Endothelial cell of umbilical vein (primary cell): ENCODE measurements around the gene SRRM5. TPM values are rescaled to one million over a fixed set of nuclear protein-coding genes. Genes with fewer than 3 reads are reported as not detected.

Source experiments
- BruUV-seq: library from RNA; stranded (reverse); fragments of 400-500 nt; replicated peaks from 2 replicates; lab custom pipeline; 2021; lab: Mats Ljungman, UMichigan
- CTCF ChIA-PET: fragments of 300-600, 350-600 bp; sonication (Branson Sonifier 250); formaldehyde crosslinking; loops from one replicate; lab custom pipeline; 2021; ENCODE audit warnings: antibody characterized with exemption, inconsistent platforms; lab: Charles Lee
- POLR2A ChIA-PET: fragments of 300-600, 350-600 bp; sonication (Branson Sonifier 250); formaldehyde crosslinking; loops from one replicate; lab custom pipeline; 2021; ENCODE audit warnings: antibody characterized with exemption, inconsistent platforms; lab: Charles Lee
- DNase-seq: peaks from one replicate; pipeline ENCODE4 v3.0.0-alpha.2; 2011; ENCODE audit warnings: low read depth, low spot score
- FAIRE-seq: peaks from 2 replicates; lab custom pipeline; 2011; peaks lifted over from hg19 to GRCh38; lab: Jason Lieb, UNC
- H2AFZ ChIP-seq: 2 replicates; pipeline ENCODE4 v1.6.0; 2012; ENCODE audit warnings: low read depth, low read length, control low read depth, inconsistent platforms
- H3K27ac ChIP-seq: 2 replicates; pipeline ENCODE4 v1.5.1; 2011; ENCODE audit warnings: low read depth, mild to moderate bottlenecking, control low read depth, low read length, moderate library complexity; ENCODE audit not compliant: insufficient read depth
- H3K27me3 ChIP-seq, 2 experiments: 2 replicates each; pipeline versions ENCODE4 v1.6.0 to v1.6.1; 2011; ENCODE audit warnings: low read length in 2 of 2, mixed read lengths in 1 of 2; ENCODE audit not compliant: control insufficient read depth in 2 of 2, insufficient read depth in 2 of 2
- H3K36me3 ChIP-seq, 2 experiments: 2 replicates in 1 of 2; 3 replicates in 1 of 2; pipeline ENCODE4 v1.5.1; 2011; ENCODE audit warnings: low read length in 2 of 2, mild to moderate bottlenecking in 1 of 2, moderate library complexity in 1 of 2; ENCODE audit not compliant: control insufficient read depth in 2 of 2, insufficient read depth in 2 of 2; ENCODE audit errors: extremely low read depth in 1 of 2
- H3K4me1 ChIP-seq: 3 replicates; pipeline ENCODE4 v1.5.1; 2011; ENCODE audit warnings: mild to moderate bottlenecking, low read length; ENCODE audit not compliant: control insufficient read depth, insufficient read depth; ENCODE audit errors: extremely low read depth
- H3K4me2 ChIP-seq: 2 replicates; pipeline ENCODE4 v1.6.1; 2011; ENCODE audit warnings: low read length, control low read depth, mixed read lengths; ENCODE audit not compliant: insufficient read depth
- H3K4me3 ChIP-seq, 3 experiments: fragments of 200-600 bp in 1 of 3; sonication (generic), shearing (Covaris generic) in 1 of 3; replicated peaks in 1 of 3; 2 replicates each; pipeline ENCODE4 v1.5.1; 2011 to 2016; ENCODE audit warnings: control low read depth in 3 of 3, low read length in 3 of 3, mild to moderate bottlenecking in 2 of 3, inconsistent platforms in 1 of 3, low read depth in 1 of 3, moderate library complexity in 1 of 3; ENCODE audit not compliant: insufficient read depth in 1 of 3
- H3K79me2 ChIP-seq: 2 replicates; pipeline ENCODE4 v1.6.0; 2012; ENCODE audit warnings: low read length, inconsistent platforms; ENCODE audit not compliant: control insufficient read depth, insufficient read depth
- H3K9ac ChIP-seq: replicated peaks from 2 replicates; pipeline ENCODE3; 2011; ENCODE audit warnings: low read length, control low read depth; ENCODE audit not compliant: insufficient read depth; ENCODE audit errors: extremely low read depth
- H3K9me1 ChIP-seq: replicated peaks from 3 replicates; pipeline ENCODE4 v1.6.0; 2011; ENCODE audit warnings: mild to moderate bottlenecking, low read length; ENCODE audit not compliant: control insufficient read depth, insufficient read depth; ENCODE audit errors: extremely low read depth
- H3K9me3 ChIP-seq: replicated peaks from 2 replicates; pipeline ENCODE4 v1.5.1; 2012; ENCODE audit warnings: low read length, inconsistent platforms; ENCODE audit not compliant: control insufficient read depth, insufficient read depth
- H4K20me1 ChIP-seq: replicated peaks from 2 replicates; pipeline ENCODE3; 2011; ENCODE audit warnings: mild to moderate bottlenecking, low read length; ENCODE audit not compliant: control insufficient read depth, insufficient read depth; ENCODE audit errors: extremely low read depth
- CTCF ChIP-seq, 2 donors: IDR thresholded peaks; 1 replicate in 1 of 2; 2 replicates in 1 of 2; pipeline ENCODE4 v1.5.1; 2011; ENCODE audit warnings: low read length in 2 of 2, mild to moderate bottlenecking in 2 of 2, moderate library complexity in 2 of 2, control low read depth in 1 of 2, inconsistent platforms in 1 of 2, low read depth in 1 of 2; ENCODE audit not compliant: insufficient read depth in 1 of 2; ENCODE audit errors: extremely low read depth in 1 of 2
- EZH2 ChIP-seq: IDR thresholded peaks from 2 replicates; pipeline ENCODE4 v1.6.1; 2012; ENCODE audit warnings: borderline replicate concordance, low read depth, mild to moderate bottlenecking, moderate library complexity, low read length, inconsistent platforms; ENCODE audit not compliant: severe bottlenecking
- FOS ChIP-seq: IDR thresholded peaks from 2 replicates; pipeline ENCODE4 v1.6.1; 2011; ENCODE audit warnings: mild to moderate bottlenecking, low read length, moderate library complexity, borderline replicate concordance; ENCODE audit not compliant: insufficient read depth
- GATA2 ChIP-seq: IDR thresholded peaks from 2 replicates; pipeline ENCODE4 v1.7.0; 2011; ENCODE audit warnings: low read depth, mild to moderate bottlenecking, moderate library complexity, mixed read lengths, low read length; ENCODE audit not compliant: insufficient read length, insufficient read depth
- JUN ChIP-seq: IDR thresholded peaks from 2 replicates; pipeline ENCODE4 v1.6.1; 2011; ENCODE audit warnings: borderline replicate concordance, low read depth; ENCODE audit not compliant: insufficient read length, insufficient read depth
- MAX ChIP-seq: IDR thresholded peaks from 2 replicates; pipeline ENCODE4 v1.6.1; 2011; ENCODE audit not compliant: insufficient read depth, insufficient read length
- MYC ChIP-seq: IDR thresholded peaks from one replicate; pipeline ENCODE4 v1.6.1; 2011; ENCODE audit warnings: mild to moderate bottlenecking, low read depth, low read length
- POLR2A ChIP-seq: IDR thresholded peaks from 2 replicates; pipeline ENCODE4 v1.6.1; 2012; ENCODE audit warnings: low read depth, mild to moderate bottlenecking, control low read depth, low read length
- POLR2AphosphoS5 ChIP-seq: IDR thresholded peaks from 2 replicates; pipeline ENCODE4 v1.6.1; 2012; ENCODE audit warnings: low read depth, mild to moderate bottlenecking, control low read depth, low read length, moderate library complexity; ENCODE audit not compliant: insufficient read depth
- dilution Hi-C: fragments of 300-500 bp; cut with MboI; formaldehyde crosslinking; loops from one replicate; pipeline ENCODE4 v1.15.0; 2019; ENCODE audit warnings: low sequenced_read_pairs; ENCODE audit not compliant: extremely low pct_ligation_motif_present
- intact Hi-C: fragments of 100-400 bp; cut with micrococcal nuclease; formaldehyde crosslinking; loops from one replicate; pipeline ENCODE4 v1.10.0; 2022
- polyA plus RNA-seq, 4 experiments: library from polyadenylated mRNA; depleted of rRNA in 3 of 4; stranded (reverse) in 3 of 4; unstranded in 1 of 4; fragments of >200 nt; gene quantifications; 2 replicates each; pipeline versions ENCODE4 v1.2.1 to v1.2.3, GENCODE V29; 2011 to 2012; ENCODE audit warnings: missing spikeins in 1 of 4
- total RNA-seq: library from RNA; stranded (reverse); gene quantifications from 2 replicates; pipeline ENCODE4 v1.2.3, GENCODE V29; 2021

Gene SRRM5
- total and polyA plus RNA-seq, 2 donors (not counting 3 experiments of a cell fraction or from before 2014, with no cell fraction given), result 0.17 to 0.27 TPM

- FAIRE-seq (no peak), DNase-seq (no peak)
- H4K20me1 ChIP-seq, result no peaks in the 10 kb centered on the region
- H3K4me2 ChIP-seq, result no peak overlapping the region
- dilution Hi-C loops (no loop called here), intact Hi-C loops (no loop called here)
- H3K4me1 ChIP-seq, result peaks cover 7% of the 10 kb centered on the region
- no peaks in the 10 kb centered on the region for H3K79me2 ChIP-seq
- no peaks in the 10 kb centered on the region for H3K36me3 ChIP-seq
- no peak overlapping the region for H3K27ac ChIP-seq
- BruUV-seq, result no TSS peak
- H2AFZ ChIP-seq, result no peak overlapping the region
- ChIA-PET POLR2A (no interaction called here), CTCF (interaction anchor here (1.5 to 1.7 kb wide), 4 partner anchors 17 to 37 kb away, joined by 4 to 6 read pairs (median 5); partner anchors contain the start of genes IRGQ and ZNF576)
- H3K4me3 ChIP-seq, result no peak overlapping the region
- H3K9ac ChIP-seq, result no peak overlapping the region
- no peaks in the 10 kb centered on the region for H3K27me3 ChIP-seq
- H3K9me3 ChIP-seq, result no peaks in the 10 kb centered on the region
- no peaks in the 10 kb centered on the region for H3K9me1 ChIP-seq
- TF ChIP-seq FOS, result no peak
- no peak for TF ChIP-seq MAX
- TF ChIP-seq GATA2, result no peak
- no peak for TF ChIP-seq EZH2
- no peak for TF ChIP-seq MYC
- TF ChIP-seq CTCF (IDR thresholded peaks at IDR 0.05; ENCODE audit: extremely low read depth in 1 of 2, insufficient read depth in 1 of 2, low read depth in 1 of 2, low read length in 2 of 2), result no peak
- no peak for TF ChIP-seq POLR2A
- TF ChIP-seq POLR2AphosphoS5, result no peak
- TF ChIP-seq JUN, result no peak
Observed at GRCh38 chr19:43572171-43572588, 39.7 kb upstream of the SRRM5 start.
